NCI-H2107 treated with DMSO at 0.1 percent for 48 hours (cell line): ENCODE measurements around the gene RPL27.
"Not testable (repeated sequence)": the region's sequence is repeated elsewhere in the genome, so short reads cannot be mapped to it uniquely, and the experiment has no call there.

Source experiments
- DNase-seq: peaks from one replicate; lab custom pipeline; 2025; ENCODE audit not compliant: unreplicated experiment; lab: John Stamatoyannopoulos, UW

RPL27 gene

DNA sequence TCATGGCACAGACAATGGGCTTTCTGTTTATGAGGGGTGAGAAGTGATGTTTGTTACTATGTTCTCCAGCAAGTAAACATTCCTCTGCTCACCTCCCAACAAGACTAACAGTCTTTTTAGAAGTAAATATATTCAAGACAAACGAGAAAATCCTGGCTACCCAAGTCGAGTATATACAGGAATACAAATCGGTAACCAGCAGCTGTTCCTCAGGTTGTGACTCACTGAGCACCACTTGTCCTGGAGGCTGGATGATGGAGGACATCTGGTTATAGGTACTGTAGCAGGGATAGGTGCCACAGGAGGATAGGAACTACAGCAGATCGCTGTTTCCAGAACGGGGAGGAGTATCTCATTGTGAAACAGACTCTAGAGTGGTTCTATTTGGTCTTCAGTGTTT, 5.3 kb upstream of the RPL27 start:
- no peak for DNase-seq

GRCh38 chr17:42993913-42994312, 4.3 kb upstream of the RPL27 start:
- DNase-seq: not testable (repeated sequence)

- peak; percentile 35 for DNase-seq
Observed at GRCh38 chr17:42997390-42997983, 732 bp upstream of the RPL27 start.

DNA sequence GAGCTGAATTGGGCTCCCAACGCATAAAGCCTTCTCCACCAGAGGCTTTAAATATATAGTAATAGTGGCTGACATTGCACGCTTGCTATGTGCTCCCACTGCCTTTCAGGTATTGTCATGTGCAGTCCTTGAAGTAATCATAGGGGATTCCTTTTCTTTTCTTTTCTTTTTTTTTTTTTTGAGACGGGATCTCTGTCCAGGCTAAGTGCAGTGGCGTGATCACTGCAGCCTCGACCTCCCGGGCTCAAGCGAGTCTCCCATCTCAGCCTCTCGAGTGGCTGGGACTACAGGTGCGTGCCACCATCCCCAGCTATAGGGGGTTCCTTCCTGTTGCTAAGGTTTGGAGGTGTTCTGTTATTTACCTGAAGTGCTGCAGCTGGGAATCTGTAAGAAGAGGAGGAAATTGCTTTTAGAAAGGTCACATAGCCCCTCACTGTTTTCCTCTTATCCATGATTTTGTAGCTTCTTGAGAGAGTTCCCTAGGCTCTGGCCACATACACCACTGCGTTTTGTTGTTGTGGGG, 845 bp downstream of the RPL27 start:
- DNase-seq: no peak

GRCh38 chr17:43000894-43001293, 2.7 kb downstream of the RPL27 start:
- not testable (repeated sequence) for DNase-seq

GRCh38 chr17:43003542-43004172, 5.4 kb downstream of the RPL27 start:
- DNase-seq: no peak

GRCh38 chr17:43006639-43007551, 8.7 kb downstream of the RPL27 start, which contains the start of gene IFI35:
Gene IFI35, plus strand, starts transcription at chr17:43006784. Its CDS starts 164 bp downstream, at chr17:43006948.
- peak; percentile 41 for DNase-seq

DNA sequence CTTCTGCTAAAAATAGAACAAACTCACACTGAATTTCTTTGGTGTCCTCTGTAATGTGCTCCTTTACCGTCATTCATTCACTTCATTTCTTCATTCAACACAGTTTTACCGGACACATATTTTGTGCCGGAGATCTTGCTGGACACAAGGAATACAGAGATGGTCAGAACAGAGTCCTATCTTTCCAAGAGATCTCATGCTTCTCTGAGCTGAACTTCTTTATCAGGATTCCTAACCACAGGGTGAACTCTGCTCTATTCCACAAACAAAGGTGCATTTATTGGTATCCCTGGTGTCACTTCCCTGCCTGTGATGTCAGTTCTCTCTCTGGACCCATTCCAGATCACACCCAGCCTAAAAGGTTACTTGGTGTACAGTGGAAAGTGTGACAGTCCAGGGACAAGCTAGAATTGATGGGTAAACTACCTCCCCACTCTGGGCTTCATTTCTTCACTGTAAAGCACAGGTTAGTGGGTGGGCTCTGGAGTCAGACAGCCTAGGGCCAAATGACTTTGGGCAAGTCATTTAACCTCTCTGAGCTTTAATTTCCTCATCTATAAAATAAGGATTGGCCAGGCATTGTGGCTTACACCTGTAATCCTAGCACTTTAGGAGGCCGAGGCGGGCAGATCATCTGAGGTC, 12.6 kb downstream of the RPL27 start:
- DNase-seq: no peak

DNA sequence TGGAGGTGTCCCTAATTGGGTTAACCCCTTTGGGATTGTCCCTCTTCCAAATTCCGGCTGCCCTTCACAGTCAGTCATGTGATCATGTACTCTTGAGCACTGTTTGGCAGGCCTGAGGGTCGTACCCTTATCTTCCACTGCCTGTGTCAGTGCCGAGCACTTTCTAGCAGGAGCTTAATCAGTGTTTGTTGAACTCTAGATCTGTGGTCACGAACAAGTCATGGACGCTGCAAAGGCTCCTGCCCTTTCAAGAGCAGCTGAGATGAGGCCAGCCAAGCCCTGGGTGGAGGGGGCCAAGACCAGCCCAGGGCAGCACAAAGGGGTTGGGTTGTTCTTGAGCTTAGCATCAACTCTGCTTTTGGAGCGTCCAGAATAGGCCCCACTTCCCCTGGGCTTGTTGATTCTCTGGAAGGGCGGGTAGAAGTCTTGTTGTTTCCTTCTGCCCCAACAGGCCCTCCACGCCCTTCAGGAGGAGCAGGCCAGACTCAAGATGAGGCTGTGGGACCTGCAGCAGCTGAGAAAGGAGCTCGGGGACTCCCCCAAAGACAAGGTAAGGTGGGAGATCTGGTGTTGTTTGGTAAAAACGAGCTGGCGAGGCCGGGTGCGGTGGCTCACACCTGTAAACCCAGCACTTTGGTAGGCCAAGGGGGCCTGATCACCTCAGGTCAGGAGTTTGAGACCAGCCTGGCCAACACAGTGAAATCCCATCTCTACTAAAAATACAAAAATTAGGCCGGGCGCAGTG, 13.7 kb downstream of the RPL27 start:
- DNase-seq: no peak

DNA sequence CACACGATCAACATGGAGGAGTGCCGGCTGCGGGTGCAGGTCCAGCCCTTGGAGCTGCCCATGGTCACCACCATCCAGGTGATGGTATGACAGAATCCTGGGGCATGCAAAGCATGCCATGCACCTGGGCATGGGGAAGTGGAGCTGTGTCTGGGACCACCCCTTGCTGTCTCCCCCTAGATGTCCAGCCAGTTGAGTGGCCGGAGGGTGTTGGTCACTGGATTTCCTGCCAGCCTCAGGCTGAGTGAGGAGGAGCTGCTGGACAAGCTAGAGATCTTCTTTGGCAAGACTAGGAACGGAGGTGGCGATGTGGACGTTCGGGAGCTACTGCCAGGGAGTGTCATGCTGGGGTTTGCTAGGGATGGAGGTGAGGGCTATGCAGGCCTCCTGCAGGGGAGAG, 15.1 kb downstream of the RPL27 start:
- DNase-seq: no peak

DNA sequence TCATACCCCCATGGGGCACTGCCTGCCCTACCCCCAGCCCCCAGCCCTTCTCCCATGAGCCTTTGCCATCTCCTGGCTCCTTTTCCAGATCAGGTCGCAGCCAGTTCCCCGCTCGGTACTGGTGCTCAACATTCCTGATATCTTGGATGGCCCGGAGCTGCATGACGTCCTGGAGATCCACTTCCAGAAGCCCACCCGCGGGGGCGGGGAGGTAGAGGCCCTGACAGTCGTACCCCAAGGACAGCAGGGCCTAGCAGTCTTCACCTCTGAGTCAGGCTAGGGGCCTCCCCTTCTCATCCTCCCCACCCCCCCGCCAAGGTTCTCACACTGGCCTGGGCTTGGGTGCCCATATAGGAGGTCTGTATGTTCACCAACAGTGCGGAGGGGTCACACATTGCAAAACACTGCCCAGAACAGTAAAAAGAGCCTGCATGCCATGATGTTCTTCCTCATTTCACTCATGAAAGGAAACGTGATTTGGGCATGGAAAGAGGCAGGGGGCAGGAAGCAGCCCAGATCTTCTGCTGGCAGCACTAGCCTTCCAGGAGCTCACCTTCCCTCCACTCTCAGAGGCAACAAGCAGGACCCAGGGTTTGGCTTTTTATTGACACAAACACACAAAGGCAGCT, 15.9 kb downstream of the RPL27 start:
- DNase-seq: no peak

DNA sequence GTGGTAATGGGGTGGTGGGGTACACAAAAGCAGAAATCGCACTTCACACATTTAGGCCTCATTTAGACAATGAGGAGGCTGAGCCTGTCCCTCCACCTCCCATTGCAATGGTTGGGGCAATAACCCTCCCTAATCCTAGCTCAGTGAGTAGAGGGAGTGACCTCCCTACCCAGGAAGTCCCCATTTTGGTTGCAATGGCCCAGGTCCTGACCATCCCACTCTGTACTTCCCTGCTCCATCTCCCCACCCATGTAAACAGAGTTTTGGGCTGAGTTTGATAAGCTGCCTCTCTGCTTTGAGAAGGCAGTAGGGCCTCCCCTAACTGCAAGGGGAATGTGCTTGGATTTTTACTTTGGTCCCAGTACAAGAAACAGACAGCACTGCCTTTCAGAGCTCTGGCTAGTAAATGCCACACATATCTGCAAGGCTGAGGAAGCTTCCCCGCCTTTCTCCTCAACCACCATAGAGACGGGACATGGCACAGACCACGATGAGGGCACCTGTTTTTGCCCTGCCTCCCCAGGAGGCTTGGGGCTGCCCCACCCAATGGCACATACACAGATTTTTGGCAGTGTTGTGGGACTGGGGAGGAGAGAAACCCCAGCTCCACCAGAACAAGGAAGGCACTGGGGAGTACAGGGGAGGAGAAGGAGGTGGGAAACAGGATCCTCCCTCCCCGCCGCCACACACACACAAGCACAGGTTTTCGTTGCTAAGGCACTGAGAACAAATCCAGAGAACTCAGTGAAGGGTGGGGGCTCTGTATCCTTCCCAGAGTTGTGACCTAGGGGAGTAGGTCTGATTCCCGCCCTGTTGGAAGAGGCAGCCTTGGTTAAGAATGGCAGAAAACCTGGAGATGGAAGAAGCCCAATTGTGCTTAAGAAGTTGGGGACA, 16.7 kb downstream of the RPL27 start:
- no peak for DNase-seq

- no peak for DNase-seq
Observed at GRCh38 chr17:43015579-43015978, 17.4 kb downstream of the RPL27 start.

DNA sequence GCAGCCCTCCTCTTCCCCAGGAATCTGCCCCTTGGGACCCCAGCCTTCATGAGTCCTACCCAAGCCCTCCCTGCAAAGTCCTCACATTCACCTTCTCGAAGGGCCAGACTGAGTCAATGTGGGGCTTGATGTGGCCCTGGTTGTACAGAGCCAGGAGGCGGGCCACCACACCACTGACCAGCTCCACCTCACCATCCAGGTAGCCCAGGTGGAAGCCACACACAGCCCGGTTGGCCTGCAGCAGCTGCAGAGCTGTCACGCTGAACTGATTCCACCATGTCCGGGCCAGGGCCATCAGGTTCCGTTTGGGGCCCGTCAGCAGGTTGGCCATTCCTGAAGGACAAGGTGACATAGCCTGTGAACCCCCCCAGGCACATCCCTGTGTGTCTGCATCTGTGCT, 18.0 kb downstream of the RPL27 start:
- DNase-seq: no peak

GRCh38 chr17:43018008-43018853, 20.0 kb downstream of the RPL27 start:
- DNase-seq: no peak

- DNase-seq: no peak
Observed at GRCh38 chr17:43018932-43019331, 20.7 kb downstream of the RPL27 start.

GRCh38 chr17:43019418-43019817, 21.2 kb downstream of the RPL27 start:
- no peak for DNase-seq

- DNase-seq: no peak
Observed at GRCh38 chr17:43020030-43020621, 21.9 kb downstream of the RPL27 start.
